NCI-H2171 treated with DMSO at 0.1 percent for 48 hours (cell line): ENCODE results near the gene HSD3B7.
"Not testable (repeated sequence)": the region's sequence is repeated elsewhere in the genome, so short reads cannot be mapped to it uniquely, and the experiment has no call there.

Source experiments
- DNase-seq: peaks from one replicate; lab custom pipeline; 2025; lab: John Stamatoyannopoulos, UW

HSD3B7 gene

DNA sequence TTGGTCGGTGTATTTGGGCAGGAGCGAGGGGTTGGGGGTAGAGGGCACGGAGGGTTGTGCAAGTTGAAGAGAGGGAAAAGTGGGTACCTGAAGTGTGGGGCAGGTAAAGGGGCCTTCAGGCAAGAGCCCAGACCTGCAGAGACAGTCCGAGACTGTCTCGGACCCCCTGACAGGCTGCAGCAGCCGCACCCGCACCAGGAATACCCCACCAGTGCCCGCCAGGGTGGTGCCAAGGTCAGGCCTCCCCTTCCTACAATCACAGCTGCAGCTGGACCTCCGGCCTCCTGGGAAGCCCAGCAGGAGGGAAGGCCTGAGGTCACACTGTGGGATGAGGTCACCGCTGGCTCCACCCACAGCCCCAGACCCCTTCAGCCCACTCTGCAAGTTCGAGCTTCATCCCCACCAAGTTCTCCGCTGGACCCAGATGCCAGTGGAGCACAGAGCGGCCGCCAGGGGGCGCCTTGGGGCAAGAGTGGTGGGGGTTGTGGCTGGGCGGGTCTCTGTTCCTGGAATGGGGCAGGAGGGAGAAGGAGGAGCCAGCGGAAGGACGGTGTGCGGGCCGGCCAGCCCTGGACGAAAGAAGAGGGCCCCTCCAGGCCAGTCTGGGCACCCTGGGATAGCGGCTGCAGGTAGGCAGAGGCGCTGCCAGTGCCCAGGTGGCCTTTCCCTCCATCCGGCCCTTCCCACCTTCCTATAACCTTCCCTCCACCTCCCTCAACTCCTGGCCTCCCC, at the start of gene HSD3B7:
Gene HSD3B7 (plus strand): TSS at position 539 of the 732 bp plus-strand sequence. CDS start 452 bp downstream, outside the sequence.
- DNase-seq: peak; percentile 65

- DNase-seq: no peak
Observed at GRCh38 chr16:30937692-30938091, 47.3 kb upstream of the HSD3B7 start.

DNA sequence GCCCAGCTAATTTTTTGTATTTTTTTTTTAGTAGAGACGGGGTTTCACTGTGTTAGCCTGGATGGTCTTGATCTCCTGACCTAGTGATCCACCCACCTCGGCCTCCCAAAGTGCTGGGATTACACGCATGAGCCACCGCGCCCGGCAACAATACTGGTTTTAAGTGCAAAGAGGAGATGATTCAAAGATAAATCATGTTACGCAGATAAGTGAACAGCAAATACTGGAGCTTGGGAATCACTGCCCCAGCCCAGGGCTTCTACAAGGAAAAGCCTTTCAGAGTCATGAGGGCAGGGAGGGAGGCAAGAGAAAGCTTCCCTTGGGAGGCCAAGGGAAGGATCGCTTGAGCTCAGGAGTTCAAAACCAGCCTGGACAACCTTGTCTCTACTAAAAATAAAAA, 45.4 kb upstream of the HSD3B7 start:
- DNase-seq: not testable (repeated sequence)

- DNase-seq: peak; percentile 11
Observed at GRCh38 chr16:30941600-30942425, 43.2 kb upstream of the HSD3B7 start.

DNA sequence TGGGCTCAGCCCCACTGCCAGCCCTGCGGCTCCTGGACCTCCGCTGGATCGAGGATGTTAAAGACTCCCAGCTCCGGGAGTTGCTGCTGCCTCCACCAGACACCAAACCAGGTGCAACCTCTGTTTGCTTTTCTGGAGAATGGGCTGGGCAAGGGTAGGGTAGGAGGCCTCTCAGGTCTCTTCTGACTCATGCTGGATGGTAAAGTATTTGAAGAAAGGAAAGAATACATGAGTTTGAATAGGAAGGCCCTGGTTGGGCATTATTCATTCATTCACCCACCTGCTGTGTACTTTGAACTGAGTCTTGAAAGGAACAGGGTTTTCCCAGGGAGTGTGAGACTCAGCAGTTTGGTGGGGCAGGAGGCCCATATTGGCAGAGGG, 42.6 kb upstream of the HSD3B7 start:
- no peak for DNase-seq

- DNase-seq: no peak
Observed at GRCh38 chr16:30944352-30944751, 40.7 kb upstream of the HSD3B7 start.

DNA sequence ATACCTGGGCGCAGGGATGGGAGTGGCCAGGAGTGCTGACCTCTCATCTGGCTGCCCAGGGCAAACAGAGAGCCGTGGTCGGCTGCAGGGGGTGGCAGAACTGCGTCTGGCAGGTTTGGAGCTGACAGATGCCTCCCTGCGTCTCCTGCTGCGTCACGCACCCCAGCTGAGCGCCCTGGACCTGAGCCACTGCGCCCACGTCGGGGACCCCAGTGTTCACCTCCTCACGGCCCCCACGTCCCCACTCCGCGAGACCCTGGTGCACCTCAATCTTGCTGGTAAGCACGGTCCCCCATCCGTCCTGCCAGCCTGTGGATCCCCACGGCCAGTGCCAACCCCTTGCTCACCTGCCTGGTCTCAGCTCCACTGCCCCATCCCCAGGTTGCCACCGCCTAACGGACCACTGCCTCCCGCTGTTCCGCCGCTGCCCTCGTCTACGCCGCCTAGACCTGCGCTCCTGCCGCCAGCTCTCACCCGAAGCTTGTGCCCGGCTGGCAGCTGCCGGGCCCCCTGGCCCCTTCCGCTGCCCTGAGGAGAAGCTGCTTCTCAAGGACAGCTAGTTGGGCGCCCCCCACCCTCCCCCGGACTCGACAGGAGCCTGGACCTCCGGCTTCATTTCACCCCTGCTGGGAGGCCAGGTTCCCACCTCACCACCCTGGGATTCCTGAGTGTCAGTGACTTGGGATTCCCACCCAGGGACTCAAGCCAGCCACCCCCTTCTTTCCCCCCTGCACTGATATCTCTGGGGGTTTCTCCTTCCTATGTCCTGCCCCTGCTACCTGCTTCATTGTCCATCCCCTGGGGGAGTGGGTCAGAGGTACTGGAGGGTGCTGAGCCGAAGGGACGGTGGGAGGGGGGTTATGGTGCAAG, 38.1 kb upstream of the HSD3B7 start:
- no peak for DNase-seq

DNA sequence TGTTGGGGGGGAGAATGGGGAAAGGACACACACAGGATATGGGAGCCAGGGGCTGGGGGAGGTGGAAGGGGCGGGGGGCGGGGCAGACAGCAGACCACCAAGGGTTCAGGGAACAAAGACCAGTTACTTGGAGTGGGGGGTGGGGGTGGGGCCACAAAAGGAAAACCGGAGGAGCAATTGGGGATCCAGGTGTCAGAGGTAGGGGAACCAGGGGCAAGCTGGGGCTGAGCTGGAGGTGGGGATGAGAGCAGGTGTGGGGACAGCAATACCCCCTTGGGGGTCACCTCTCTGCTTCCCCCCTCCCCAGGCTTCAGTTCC, 37.5 kb upstream of the HSD3B7 start:
- no peak for DNase-seq

DNA sequence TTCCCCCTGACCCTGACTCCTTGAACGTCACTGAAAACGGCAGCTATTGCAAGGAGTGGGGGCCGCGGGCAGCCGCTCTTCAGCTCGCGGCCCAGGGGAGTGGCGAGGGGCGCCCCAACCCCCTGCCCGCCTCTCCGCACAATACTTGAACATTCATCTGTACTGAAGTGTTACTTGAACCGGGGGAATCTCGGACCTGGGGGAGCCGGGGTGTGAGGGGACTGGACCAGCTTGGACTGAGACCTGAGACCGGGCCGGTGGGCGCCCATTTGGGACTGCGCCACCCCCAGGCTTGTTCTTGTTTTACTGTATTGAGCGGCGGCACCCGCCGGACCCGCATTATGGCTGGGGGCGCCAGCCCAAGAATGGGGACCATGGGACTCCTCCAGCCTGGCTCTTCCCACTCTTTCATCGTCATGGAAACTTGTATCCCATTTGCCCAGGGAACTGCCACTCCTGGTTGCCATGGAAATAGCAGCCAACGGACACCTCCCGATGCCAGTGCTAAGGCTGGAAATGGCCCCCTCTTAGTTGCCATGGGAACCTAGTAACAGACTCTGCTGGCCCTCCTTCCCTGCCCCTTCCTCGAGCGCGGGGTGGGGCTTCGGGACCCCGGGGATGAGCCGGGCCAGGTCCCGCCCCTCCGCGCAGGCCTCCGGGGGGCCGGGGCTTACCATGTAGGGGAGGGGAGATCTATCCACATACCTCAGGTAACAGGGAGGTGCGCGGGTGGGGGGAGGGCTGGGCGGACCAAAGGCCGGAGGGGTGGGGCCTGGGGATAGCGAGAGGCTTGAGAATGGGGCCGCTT, 36.9 kb upstream of the HSD3B7 start:
- DNase-seq: peak; percentile 63

GRCh38 chr16:30948667-30949649, 36.0 kb upstream of the HSD3B7 start, which contains the start of gene ORAI3:
TSS of gene ORAI3 (plus strand) at chr16:30949068. CDS start at chr16:30949290, 222 bp downstream.
- DNase-seq: peak; percentile 12

DNA sequence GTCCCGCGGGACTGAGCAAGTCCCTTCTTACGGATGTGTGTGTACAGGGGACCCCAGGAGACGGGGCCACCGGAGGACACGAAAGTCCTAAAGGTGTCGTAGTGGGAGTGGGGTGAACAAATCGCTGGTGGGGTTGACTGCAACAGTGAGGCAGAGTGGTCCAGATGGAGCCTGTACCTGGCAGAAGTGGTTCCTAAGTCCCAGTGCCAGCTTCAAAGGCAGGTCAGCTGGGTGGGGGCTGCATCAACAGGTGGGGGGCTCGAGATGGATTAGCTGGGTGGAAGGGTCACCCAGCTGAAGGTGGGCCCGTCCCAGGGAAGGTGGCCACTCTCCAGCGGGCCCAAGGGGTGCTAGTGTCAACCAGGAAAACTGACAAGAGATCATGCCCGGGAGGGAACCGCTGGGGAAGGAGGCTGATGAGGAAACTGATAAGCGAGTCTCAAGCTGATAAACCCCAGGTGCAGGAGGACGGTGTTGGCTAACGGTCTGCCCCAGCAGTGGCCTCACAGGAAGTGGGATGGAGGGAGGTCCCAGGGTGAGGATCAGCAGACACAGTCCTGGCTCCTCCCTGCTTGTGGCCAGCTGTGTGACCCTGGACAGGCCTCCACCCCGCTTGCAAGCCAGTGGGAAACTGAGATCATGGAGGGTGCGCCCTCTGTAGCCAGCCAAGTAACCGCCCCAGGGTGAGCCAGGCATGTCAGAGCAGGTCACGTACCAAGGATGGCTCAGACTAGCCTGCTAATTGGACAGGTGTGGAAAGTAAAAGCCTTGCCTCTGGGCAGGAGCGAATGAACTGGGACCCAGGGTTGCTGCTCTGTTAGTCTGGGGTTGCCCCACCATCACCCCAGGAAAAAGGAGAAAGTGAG, 35.1 kb upstream of the HSD3B7 start:
- DNase-seq: peak; percentile 38

- no peak for DNase-seq
Observed at GRCh38 chr16:30950516-30951065, 34.4 kb upstream of the HSD3B7 start.

DNA sequence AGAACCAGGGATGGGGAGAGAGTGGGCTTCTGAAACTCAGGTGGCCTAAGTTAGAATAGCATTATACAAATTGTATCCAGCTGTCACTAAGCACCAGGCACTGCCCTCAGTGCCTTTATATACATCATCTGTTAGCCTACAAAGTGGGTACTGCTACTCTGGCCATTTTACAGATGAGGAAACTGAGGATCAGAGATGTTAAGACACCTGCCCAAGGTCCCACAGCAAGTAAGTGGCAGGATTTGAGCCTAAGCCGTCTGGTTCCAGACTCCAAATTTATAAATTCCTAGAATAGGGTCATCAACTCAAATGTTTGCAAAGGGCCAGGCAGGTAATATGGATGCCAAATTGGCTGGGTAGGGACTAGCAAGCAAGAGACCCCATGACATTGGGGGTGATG, 33.8 kb upstream of the HSD3B7 start:
- DNase-seq: no peak

DNA sequence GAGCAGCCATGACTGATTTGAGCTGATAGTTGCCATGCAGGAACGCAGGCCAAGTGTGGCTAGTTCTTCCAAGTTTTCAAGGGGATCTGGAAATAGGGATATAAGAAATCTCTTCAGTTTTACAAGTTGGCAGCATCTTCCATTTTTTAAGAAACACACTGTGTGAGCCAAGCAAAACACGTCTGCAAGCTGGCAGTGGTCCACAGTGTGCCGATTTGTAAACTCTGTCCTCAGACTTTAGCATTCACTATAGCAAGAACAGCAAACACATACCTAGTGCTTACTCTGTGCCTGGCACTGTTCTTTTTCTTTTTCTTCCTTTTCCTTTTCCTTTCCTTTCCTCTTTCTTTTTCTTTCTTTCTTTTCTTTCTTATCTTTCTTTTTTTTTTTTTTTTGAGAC, 33.3 kb upstream of the HSD3B7 start:
- no peak for DNase-seq

GRCh38 chr16:30953111-30953510, 31.9 kb upstream of the HSD3B7 start:
- DNase-seq: no peak

GRCh38 chr16:30953511-30954124, 31.4 kb upstream of the HSD3B7 start:
- DNase-seq: peak; percentile 52

DNA sequence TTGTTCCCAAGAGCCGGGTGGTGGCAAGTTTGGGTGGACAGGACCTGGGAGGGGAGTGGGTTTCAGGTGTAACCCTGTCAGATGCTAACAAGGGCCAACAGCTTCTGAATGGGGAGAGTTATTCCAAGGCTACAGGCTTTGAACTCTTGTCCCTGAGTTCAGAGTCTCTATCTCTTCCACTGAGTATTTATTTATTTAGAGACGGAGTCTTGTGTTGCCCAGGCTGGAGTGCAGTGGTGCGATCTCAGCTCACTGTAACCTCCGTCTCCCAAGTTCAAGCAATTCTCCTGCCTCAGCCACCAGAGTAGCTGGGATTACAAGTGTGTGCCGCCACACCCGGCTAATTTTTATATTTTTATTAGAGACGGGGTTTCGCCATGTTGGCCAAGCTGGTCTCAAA, 30.0 kb upstream of the HSD3B7 start:
- DNase-seq: no peak

DNA sequence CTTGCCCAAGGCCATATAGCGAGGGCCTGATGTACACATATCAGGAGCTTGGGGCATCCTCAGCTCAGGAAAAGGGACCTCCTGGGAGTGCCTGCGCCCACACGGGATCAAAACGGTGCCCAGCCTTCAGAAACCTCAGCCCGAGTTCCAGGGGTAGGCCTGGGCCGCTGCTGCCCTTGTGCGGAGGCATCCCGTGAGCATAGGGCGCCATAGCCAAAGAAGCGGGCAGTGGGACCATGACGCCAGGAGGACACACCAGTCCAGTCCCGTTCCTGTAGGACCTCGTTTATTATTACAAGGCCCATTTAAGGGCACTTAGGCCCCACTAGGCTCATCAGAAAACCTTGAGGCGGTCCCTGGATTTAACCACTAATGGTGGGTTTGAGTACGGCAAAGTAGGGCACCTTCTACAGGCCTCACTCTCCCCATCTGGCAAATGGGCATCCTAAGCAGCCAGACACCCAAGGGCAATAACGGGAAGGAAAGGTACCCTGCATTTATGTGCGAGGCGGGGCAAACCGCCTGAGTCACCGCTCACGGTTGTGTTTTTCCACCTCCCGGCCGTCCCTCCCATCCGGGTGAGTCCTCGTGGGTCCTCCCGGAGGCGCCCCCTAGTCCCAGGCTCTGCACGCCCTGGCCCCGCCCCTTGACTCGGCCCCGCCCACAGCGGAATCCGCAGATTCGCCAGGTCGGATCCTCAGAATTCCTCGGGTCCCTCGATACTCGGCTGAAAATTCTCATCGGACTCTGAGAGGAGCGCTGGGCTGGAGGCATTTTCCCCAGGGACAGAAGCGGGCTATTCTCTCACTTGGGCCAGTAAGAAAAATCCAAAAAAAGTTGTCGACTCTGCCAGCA, 28.2 kb upstream of the HSD3B7 start:
- DNase-seq: peak; percentile 75
